LNCAP (cell line): ENCODE results near the gene GASK1B.

Experiments
- CTCF ChIP-seq: fragments of 450-650 bp; IDR thresholded peaks from 2 replicates; pipeline ENCODE4 v1.5.1; 2017; ENCODE audit warnings: mild to moderate bottlenecking

Gene GASK1B

GRCh38 chr4:158159718-158160094 lies 13.1 kb downstream of the GASK1B start:
- no peak for TF ChIP-seq CTCF

- TF ChIP-seq CTCF, result no peak
These were observed 13.6 kb downstream of the GASK1B start for GRCh38 chr4:158159054-158159717.

- no peak for TF ChIP-seq CTCF
These were observed 15.4 kb downstream of the GASK1B start for GRCh38 chr4:158157412-158157811.

GRCh38 chr4:158155656-158156356 lies 17.0 kb downstream of the GASK1B start:
- no peak for TF ChIP-seq CTCF

- TF ChIP-seq CTCF, result no peak
These were observed 25.7 kb downstream of the GASK1B start for GRCh38 chr4:158147151-158147550.

- no peak for TF ChIP-seq CTCF
These were observed 26.1 kb downstream of the GASK1B start for GRCh38 chr4:158146736-158147135.

GRCh38 chr4:158139086-158139485 lies 33.7 kb downstream of the GASK1B start:
- TF ChIP-seq CTCF, result no peak
